ENCODE data around the gene GPR31.

Gene GPR31

GRCh38 chr6:167142433-167142761 is 15.4 kb downstream of the GPR31 start:
- peaks cover 9 to 11% of the 10 kb centered on the region in 2 donors for H3K27me3 Mint-ChIP-seq
- peaks cover 9 to 21% of the 10 kb centered on the region in 2 donors for H3K4me1 Mint-ChIP-seq (ENCODE audit: low read depth in 2 of 2)
- ATAC-seq (replicated peaks) (no peak), DNase-seq (no peak)
- H3K4me3 Mint-ChIP-seq, result peak overlapping the region in 1 of 2 donors; percentile 31
- peak overlapping the region in 1 of 2 donors; percentile 32 for H3K27ac Mint-ChIP-seq
- peaks cover 31% of the 10 kb centered on the region for H3K36me3 Mint-ChIP-seq (ENCODE audit: insufficient read depth)
- no peaks in the 10 kb centered on the region for H3K9me3 Mint-ChIP-seq

GRCh38 chr6:167141667-167142432 is 15.9 kb downstream of the GPR31 start:
- DNase-seq, result peak; percentile 35 to 51 (median 43)
- H3K4me1 Mint-ChIP-seq (ENCODE audit: low read depth in 2 of 2), result peaks cover 9 to 21% of the 10 kb centered on the region in 2 donors
- peaks cover 36% of the 10 kb centered on the region for H3K36me3 Mint-ChIP-seq (ENCODE audit: insufficient read depth)
- peak overlapping the region in 1 of 2 donors; percentile 87 for H3K27ac Mint-ChIP-seq
- no peaks in the 10 kb centered on the region for H3K9me3 Mint-ChIP-seq
- H3K4me3 Mint-ChIP-seq, result peak overlapping the region in 1 of 2 donors; percentile 74
- H3K27me3 Mint-ChIP-seq, result peaks cover 9 to 11% of the 10 kb centered on the region in 2 donors
- ATAC-seq (replicated peaks), result peak; percentile 70

- Mint-ChIP-seq H3K4me1 (ENCODE audit: low read depth in 2 of 2) (peaks cover 9 to 29% of the 10 kb centered on the region in 2 donors), H3K4me3 (peak overlapping the region in 1 of 2 donors; percentile 74), H3K9me3 (no peaks in the 10 kb centered on the region), H3K27ac (peak overlapping the region in 1 of 2 donors; percentile 87), H3K27me3 (peaks cover 9 to 11% of the 10 kb centered on the region in 2 donors), H3K36me3 (ENCODE audit: insufficient read depth) (peaks cover 46% of the 10 kb centered on the region)
- DNase-seq (no peak), ATAC-seq (replicated peaks) (peak; percentile 62)
Observed at GRCh38 chr6:167140589-167141474, 16.9 kb downstream of the GPR31 start.

DNA sequence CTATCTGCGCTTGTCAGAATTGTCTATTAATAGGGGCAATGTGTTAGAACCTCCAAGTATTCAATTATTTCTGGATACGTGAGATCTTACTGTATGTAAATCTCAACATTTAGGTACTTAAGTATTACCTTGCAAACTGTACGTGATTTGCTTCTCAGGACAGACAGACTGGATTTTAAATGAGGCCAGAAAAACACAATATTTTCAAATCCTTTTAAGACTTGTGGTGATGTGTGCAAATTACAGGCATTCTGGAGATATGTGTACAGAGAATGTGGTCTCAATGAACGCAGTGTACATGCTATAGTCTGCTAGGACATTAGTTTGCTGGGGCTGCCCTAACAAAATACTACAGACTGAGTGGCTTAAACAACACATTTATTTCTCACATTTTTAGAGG is 18.0 kb downstream of the GPR31 start:
- Mint-ChIP-seq H3K27ac (no peak overlapping the region), H3K9me3 (no peaks in the 10 kb centered on the region), H3K27me3 (peaks cover 8 to 10% of the 10 kb centered on the region in 2 donors), H3K4me1 (ENCODE audit: low read depth in 2 of 2) (peaks cover 9 to 34% of the 10 kb centered on the region in 2 donors), H3K4me3 (peak overlapping the region in 1 of 2 donors; percentile 23), H3K36me3 (ENCODE audit: insufficient read depth) (peaks cover 49% of the 10 kb centered on the region)
- DNase-seq (no peak), ATAC-seq (replicated peaks) (peak; percentile 43)

DNA sequence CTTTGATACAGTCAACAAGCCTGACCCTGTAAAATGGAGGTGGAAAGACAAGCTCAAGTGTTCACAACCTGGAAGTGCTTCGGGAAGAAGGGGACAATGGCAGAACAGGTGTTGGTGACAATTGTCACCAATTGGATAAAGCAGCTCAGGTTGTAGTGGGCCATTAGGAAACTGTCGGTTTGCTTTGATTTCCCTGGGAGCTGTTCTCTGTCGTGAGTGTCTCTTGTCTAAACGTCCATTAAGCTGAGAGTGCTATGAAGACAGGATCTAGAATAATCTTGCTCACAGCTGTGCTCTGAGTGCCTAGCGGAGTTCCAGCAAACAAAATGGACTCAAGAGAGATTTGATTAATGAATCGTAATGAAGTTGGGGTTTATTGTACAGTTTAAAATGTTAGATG is 19.9 kb downstream of the GPR31 start:
- peaks cover 56% of the 10 kb centered on the region for H3K36me3 Mint-ChIP-seq (ENCODE audit: insufficient read depth)
- no peaks in the 10 kb centered on the region for H3K9me3 Mint-ChIP-seq
- DNase-seq (no peak), ATAC-seq (replicated peaks) (no peak)
- H3K27me3 Mint-ChIP-seq, result no peaks in the 10 kb centered on the region
- no peak overlapping the region for H3K4me3 Mint-ChIP-seq
- peaks cover 9 to 32% of the 10 kb centered on the region in 2 donors for H3K4me1 Mint-ChIP-seq (ENCODE audit: low read depth in 2 of 2)
- H3K27ac Mint-ChIP-seq, result peak overlapping the region in 1 of 2 donors; percentile 75

GRCh38 chr6:167137081-167137480 is 20.7 kb downstream of the GPR31 start:
- no peak overlapping the region for H3K4me3 Mint-ChIP-seq
- DNase-seq, result no peak
- H3K9me3 Mint-ChIP-seq, result no peaks in the 10 kb centered on the region
- no peak for ATAC-seq (replicated peaks)
- peak overlapping the region in 1 of 2 donors; percentile 75 for H3K27ac Mint-ChIP-seq
- H3K4me1 Mint-ChIP-seq (ENCODE audit: low read depth in 2 of 2), result peaks cover 9 to 32% of the 10 kb centered on the region in 2 donors
- no peaks in the 10 kb centered on the region for H3K27me3 Mint-ChIP-seq
- H3K36me3 Mint-ChIP-seq (ENCODE audit: insufficient read depth), result peaks cover 60% of the 10 kb centered on the region

DNA sequence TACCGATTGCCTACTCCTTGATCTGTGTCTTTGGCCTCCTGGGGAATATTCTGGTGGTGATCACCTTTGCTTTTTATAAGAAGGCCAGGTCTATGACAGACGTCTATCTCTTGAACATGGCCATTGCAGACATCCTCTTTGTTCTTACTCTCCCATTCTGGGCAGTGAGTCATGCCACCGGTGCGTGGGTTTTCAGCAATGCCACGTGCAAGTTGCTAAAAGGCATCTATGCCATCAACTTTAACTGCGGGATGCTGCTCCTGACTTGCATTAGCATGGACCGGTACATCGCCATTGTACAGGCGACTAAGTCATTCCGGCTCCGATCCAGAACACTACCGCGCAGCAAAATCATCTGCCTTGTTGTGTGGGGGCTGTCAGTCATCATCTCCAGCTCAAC is 21.4 kb downstream of the GPR31 start:
- Mint-ChIP-seq H3K36me3 (ENCODE audit: insufficient read depth) (peaks cover 65% of the 10 kb centered on the region), H3K4me3 (no peak overlapping the region), H3K27me3 (no peaks in the 10 kb centered on the region), H3K9me3 (no peaks in the 10 kb centered on the region), H3K4me1 (ENCODE audit: low read depth in 2 of 2) (peaks cover 6 to 32% of the 10 kb centered on the region in 2 donors), H3K27ac (peak overlapping the region; percentile 19 to 69)
- DNase-seq, result no peak
- no peak for ATAC-seq (replicated peaks)

DNA sequence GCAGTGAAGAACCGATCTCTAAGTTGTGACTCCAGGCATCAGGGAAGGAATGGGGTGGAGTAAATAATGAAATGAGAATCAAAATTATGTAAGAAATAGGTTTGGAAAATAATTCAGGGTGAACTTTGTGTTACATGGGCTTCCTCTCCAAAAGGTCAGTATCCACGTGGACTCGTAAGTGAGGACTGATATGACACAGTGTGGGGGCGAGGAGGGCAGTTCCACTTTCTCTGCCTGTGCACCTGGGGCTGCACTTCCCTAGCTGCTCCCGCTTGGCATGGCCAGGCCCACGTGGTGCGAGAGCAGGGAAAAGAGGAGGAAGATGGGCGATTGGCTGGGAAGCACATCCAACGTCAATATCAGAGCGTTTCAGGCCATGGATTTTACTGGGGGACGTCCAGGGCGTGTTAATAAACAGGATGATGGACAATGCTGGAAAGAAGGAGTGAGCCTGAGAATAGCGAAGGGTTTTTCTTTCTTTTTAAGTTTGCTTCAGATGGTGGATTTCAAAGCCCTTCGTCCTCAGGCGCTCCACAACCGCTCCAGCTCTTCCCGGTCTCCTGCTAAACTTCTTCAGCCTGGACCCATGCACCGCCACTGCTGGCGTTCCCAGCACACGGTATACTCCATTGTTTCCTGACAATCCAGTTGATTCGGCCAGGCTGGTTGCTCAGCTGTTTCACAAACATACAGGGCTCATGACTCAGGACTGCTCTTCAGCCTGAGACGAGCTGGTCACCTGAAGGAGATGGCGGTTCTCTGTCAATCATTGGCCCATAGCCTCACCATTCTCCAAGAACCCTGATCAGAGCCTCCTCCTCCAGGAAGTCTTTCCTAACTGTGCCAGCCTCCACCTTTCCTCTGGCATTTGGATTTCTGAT is 23.1 kb downstream of the GPR31 start:
- Mint-ChIP-seq H3K4me1 (ENCODE audit: low read depth in 2 of 2) (peaks cover 13 to 32% of the 10 kb centered on the region in 2 donors), H3K4me3 (no peak overlapping the region), H3K27ac (peak overlapping the region in 1 of 2 donors; percentile 83), H3K36me3 (ENCODE audit: insufficient read depth) (peaks cover 74% of the 10 kb centered on the region), H3K27me3 (no peaks in the 10 kb centered on the region), H3K9me3 (no peaks in the 10 kb centered on the region)
- no peak for DNase-seq
- no peak for ATAC-seq (replicated peaks)

DNA sequence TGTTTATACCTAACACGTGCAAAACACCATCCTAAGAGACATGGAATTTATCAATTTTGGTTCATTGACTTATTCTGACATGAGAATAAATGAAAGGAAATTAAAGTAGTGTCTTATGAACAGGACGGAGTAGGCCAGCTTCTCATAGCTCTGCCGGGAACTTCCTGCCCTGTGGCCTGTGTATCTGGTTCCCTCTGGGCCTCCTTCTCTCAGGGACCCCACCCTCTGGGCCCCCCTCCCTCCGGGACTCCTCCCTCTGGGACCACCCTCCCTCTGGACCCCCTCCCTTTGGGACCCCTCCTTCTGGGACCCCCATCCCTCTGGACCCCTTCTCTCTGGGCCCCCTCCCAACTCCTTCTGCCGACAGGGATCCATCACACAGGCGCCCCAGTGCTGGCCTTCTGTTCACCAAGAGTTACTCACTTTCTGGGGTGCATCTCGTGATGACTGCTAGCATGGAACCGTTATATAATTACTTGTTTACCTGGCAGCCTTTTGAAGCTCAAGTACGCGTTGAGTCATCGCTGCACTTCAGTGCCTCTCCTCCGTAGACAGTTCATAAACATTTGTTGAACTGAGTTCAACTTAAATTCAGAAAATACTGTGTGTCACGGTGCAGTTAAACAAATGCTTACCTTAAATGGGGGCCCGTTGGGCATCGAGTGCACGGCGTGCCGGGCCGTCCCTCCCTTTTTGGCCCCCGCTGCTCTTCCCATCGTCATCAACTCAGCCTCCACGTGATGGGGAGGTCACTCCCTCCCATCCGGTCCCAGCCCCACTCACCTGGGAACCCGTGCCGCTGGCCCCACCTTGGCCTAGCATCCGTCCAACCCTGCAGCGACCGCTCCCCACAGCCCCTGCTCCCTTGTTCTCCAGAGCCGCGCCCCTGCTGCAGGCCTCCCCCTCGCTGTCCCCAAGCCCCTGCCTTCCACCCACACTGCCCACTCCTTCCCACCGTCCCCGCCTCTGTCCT is 26.8 kb downstream of the GPR31 start:
- peak; percentile 56 for ATAC-seq (replicated peaks)
- no peaks in the 10 kb centered on the region for H3K27me3 Mint-ChIP-seq
- H3K4me1 Mint-ChIP-seq (ENCODE audit: low read depth in 2 of 2), result peaks cover 21 to 48% of the 10 kb centered on the region in 2 donors
- DNase-seq, result no peak
- H3K4me3 Mint-ChIP-seq, result peak overlapping the region; percentile 51 to 83
- H3K36me3 Mint-ChIP-seq (ENCODE audit: insufficient read depth), result peaks cover 58% of the 10 kb centered on the region
- H3K27ac Mint-ChIP-seq, result peak overlapping the region; percentile 64 to 99
- H3K9me3 Mint-ChIP-seq, result no peaks in the 10 kb centered on the region

GRCh38 chr6:167130008-167130677 is 27.6 kb downstream of the GPR31 start:
- Mint-ChIP-seq H3K4me3 (peak overlapping the region; percentile 21 to 83), H3K36me3 (ENCODE audit: insufficient read depth) (peaks cover 59% of the 10 kb centered on the region), H3K27me3 (no peaks in the 10 kb centered on the region), H3K9me3 (no peaks in the 10 kb centered on the region), H3K4me1 (ENCODE audit: low read depth in 2 of 2) (peaks cover 21 to 48% of the 10 kb centered on the region in 2 donors), H3K27ac (peak overlapping the region; percentile 64 to 99)
- DNase-seq (peak; percentile 26 to 37 (median 32)), ATAC-seq (replicated peaks) (peak; percentile 81)

- no peak for ATAC-seq (replicated peaks)
- peaks cover 21 to 44% of the 10 kb centered on the region in 2 donors for H3K4me1 Mint-ChIP-seq (ENCODE audit: low read depth in 2 of 2)
- H3K27me3 Mint-ChIP-seq, result no peaks in the 10 kb centered on the region
Observed at GRCh38 chr6:167129562-167129961, 28.2 kb downstream of the GPR31 start.

More at GRCh38 chr6:167129562-167129961, 28.2 kb downstream of the GPR31 start:
- no peaks in the 10 kb centered on the region for H3K9me3 Mint-ChIP-seq
- no peak for DNase-seq
- H3K27ac Mint-ChIP-seq, result peak overlapping the region; percentile 64 to 99
- peaks cover 62% of the 10 kb centered on the region for H3K36me3 Mint-ChIP-seq (ENCODE audit: insufficient read depth)
- peak overlapping the region; percentile 21 to 83 for H3K4me3 Mint-ChIP-seq

All from effector memory CD8-positive, alpha-beta T cell (primary cell).